Epithelial cell of esophagus (primary cell): Measurements from ENCODE around the gene GABBR1.
"Not testable (repeated sequence)": the region's sequence is repeated elsewhere in the genome, so short reads cannot be mapped to it uniquely, and the experiment has no call there.

ENCODE experiments used
- DNase-seq: peaks from one replicate; pipeline ENCODE4 v3.0.0; 2010; ENCODE audit warnings: low read depth
- H3K4me3 ChIP-seq: 2 replicates; pipeline ENCODE4 v1.5.1; 2011; ENCODE audit warnings: mild to moderate bottlenecking, low read length, control low read depth
- CTCF ChIP-seq: IDR thresholded peaks from 2 replicates; pipeline ENCODE4 v1.5.1; 2011; ENCODE audit warnings: low read depth, mild to moderate bottlenecking, low read length, control low read depth, inconsistent platforms; ENCODE audit not compliant: insufficient read depth; ENCODE audit errors: missing control alignments

GABBR1 gene

GRCh38 chr6:29676981-29677601 is 44.1 kb upstream of the GABBR1 start:
- no peak for TF ChIP-seq CTCF
- H3K4me3 ChIP-seq: no peak overlapping the region
- DNase-seq: peak; percentile 71

GRCh38 chr6:29675561-29675960 is 42.6 kb upstream of the GABBR1 start:
- DNase-seq: peak; percentile 62
- H3K4me3 ChIP-seq: no peak overlapping the region
- no peak for TF ChIP-seq CTCF

GRCh38 chr6:29674008-29674407 is 41.0 kb upstream of the GABBR1 start:
- no peak for TF ChIP-seq CTCF
- DNase-seq: no peak
- no peak overlapping the region for H3K4me3 ChIP-seq

- no peak overlapping the region for H3K4me3 ChIP-seq
- no peak for DNase-seq
- no peak for TF ChIP-seq CTCF
Observed at GRCh38 chr6:29673161-29673560, 40.2 kb upstream of the GABBR1 start.

GRCh38 chr6:29672116-29672515 is 39.1 kb upstream of the GABBR1 start:
- DNase-seq, H3K4me3 ChIP-seq: not testable (repeated sequence)

- no peak for TF ChIP-seq CTCF
- no peak overlapping the region for H3K4me3 ChIP-seq
- DNase-seq: no peak
Observed at GRCh38 chr6:29671026-29671425, 38.0 kb upstream of the GABBR1 start.

- DNase-seq: no peak
- no peak for TF ChIP-seq CTCF
- no peak overlapping the region for H3K4me3 ChIP-seq
Observed at GRCh38 chr6:29667158-29667557, 34.2 kb upstream of the GABBR1 start.

- H3K4me3 ChIP-seq: no peak overlapping the region
- DNase-seq: no peak
- TF ChIP-seq CTCF: no peak
Observed at GRCh38 chr6:29666826-29667130, 33.8 kb upstream of the GABBR1 start.
